ENCODE data around the gene ACADVL. TPM values are rescaled to one million over a fixed set of nuclear protein-coding genes. Genes with fewer than 3 reads are reported as not detected.

The ACADVL gene
- total and polyA plus RNA-seq, 10 donors = 320 to 963 (median 586) TPM

DNA sequence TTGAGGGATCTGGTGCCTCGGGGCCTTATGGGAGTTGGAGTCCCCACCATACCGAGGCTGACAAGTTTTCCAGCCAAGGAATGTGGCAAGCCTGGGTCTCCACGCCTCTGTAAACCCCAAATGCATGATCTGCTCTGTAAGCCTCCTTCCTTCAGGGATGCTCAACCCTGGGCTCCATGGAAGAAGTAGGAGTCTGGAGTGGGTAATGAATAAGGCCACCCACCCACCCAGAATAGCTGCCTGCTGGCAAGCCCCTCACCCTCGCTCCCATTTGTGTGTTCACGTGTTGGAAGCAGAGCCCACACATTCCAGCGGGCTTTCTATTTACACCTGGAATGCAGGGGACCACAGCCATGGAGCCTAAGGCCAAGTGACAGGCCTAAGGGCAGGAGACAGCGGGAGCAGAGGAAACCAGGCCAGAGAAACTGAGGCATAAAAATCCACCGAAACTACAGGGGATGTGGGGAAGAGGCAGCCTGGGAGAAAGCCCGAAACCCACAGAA lies 4.6 kb upstream of the ACADVL start:
- intact Hi-C loops (cut with DNase I; ENCODE audit: low total_unique reads) = no loop called here
- Histone ChIP-seq H3K27ac (peak overlapping the region in 7 of 8 donors; percentile 32 to 99 (median 79)), H3K4me3 (peak overlapping the region in 6 of 8 donors; percentile 60 to 87 (median 62)), H3K36me3 (no peaks in the 10 kb centered on the region), H3K4me1 (peaks cover 34 to 73% (median 61%) of the 10 kb centered on the region in 6 donors), H3K27me3 (replicated peaks in 1 of 7) (no peaks in the 10 kb centered on the region), H3K9me3 (no peaks in the 10 kb centered on the region)
- no peak for DNase-seq
- TF ChIP-seq, protein P1, sequence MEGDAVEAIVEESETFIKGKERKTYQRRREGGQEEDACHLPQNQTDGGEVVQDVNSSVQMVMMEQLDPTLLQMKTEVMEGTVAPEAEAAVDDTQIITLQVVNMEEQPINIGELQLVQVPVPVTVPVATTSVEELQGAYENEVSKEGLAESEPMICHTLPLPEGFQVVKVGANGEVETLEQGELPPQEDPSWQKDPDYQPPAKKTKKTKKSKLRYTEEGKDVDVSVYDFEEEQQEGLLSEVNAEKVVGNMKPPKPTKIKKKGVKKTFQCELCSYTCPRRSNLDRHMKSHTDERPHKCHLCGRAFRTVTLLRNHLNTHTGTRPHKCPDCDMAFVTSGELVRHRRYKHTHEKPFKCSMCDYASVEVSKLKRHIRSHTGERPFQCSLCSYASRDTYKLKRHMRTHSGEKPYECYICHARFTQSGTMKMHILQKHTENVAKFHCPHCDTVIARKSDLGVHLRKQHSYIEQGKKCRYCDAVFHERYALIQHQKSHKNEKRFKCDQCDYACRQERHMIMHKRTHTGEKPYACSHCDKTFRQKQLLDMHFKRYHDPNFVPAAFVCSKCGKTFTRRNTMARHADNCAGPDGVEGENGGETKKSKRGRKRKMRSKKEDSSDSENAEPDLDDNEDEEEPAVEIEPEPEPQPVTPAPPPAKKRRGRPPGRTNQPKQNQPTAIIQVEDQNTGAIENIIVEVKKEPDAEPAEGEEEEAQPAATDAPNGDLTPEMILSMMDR (IDR thresholded peaks at IDR 0.05 in 8 of 11, conservative IDR thresholded peaks at IDR 0.05 in 3 of 11) = peak in 2 of 11 experiments; percentile 2 to 4
- no peak for TF ChIP-seq POLR2A (IDR thresholded peaks at IDR 0.05)
- WGBS, 5 donors = 27 to 38% (median 30%) methylated on average over 8 to 9 of the region's 9 CpGs

DNA sequence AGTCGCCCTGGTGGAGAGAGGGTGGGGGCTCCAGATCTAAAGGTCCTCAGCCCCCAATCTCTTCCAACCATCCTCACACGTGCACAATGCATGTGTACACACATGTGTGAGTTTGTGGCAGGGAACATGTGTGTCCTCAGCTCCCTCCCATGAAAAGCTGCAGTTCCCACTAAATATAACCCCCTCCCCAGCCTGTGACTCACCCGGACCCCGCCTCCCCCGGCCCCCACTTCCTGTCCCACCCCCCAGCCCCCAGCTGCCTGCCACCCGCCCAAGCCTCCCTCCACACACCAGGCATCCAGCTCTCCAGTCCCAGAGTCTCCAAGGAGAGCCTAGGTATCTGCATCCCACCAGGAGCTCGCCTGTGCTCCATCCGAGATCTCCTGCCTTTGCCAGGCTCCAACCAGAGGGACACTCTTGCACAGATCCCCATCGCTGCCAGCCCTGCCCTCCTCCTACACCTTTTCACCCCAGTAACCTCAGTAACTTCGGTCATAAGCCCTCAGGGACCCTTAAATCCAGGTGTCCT lies 4.0 kb upstream of the ACADVL start:
- H3K36me3 ChIP-seq = no peaks in the 10 kb centered on the region
- intact Hi-C loops (cut with DNase I; ENCODE audit: low total_unique reads) = no loop called here
- H3K4me3 ChIP-seq = peak overlapping the region in 5 of 8 donors; percentile 32 to 87 (median 41)
- 15 to 29% (median 21%) methylated on average over 6 to 10 of the region's 10 CpGs for WGBS, 5 donors
- peak overlapping the region in 7 of 8 donors; percentile 15 to 99 (median 79) for H3K27ac ChIP-seq
- TF ChIP-seq, protein P1 (IDR thresholded peaks at IDR 0.05 in 8 of 11, conservative IDR thresholded peaks at IDR 0.05 in 3 of 11) = no peak
- no peak for TF ChIP-seq POLR2A (IDR thresholded peaks at IDR 0.05)
- TF ChIP-seq POLR2AphosphoS5 (IDR thresholded peaks at IDR 0.05) = no peak
- peaks cover 40 to 77% (median 66%) of the 10 kb centered on the region in 6 donors for H3K4me1 ChIP-seq
- no peak for DNase-seq
- no peaks in the 10 kb centered on the region for H3K27me3 ChIP-seq (replicated peaks in 1 of 7)
- no peaks in the 10 kb centered on the region for H3K9me3 ChIP-seq

- WGBS, 5 donors = 22 to 28% (median 24%) methylated on average over 7 of the region's 7 CpGs
- H3K27me3 ChIP-seq (replicated peaks in 1 of 7) = no peaks in the 10 kb centered on the region
- DNase-seq = no peak
- peak overlapping the region in 7 of 8 donors; percentile 20 to 87 (median 40) for H3K4me3 ChIP-seq
- intact Hi-C loops (cut with DNase I; ENCODE audit: low total_unique reads) = no loop called here
- peaks cover 45 to 85% (median 74%) of the 10 kb centered on the region in 6 donors for H3K4me1 ChIP-seq
- H3K9me3 ChIP-seq = no peaks in the 10 kb centered on the region
- TF ChIP-seq POLR2A (IDR thresholded peaks at IDR 0.05) (no peak), POLR2AphosphoS5 (IDR thresholded peaks at IDR 0.05) (no peak)
- TF ChIP-seq, protein P1 (IDR thresholded peaks at IDR 0.05 in 8 of 11, conservative IDR thresholded peaks at IDR 0.05 in 3 of 11) = no peak
- peak overlapping the region in 7 of 8 donors; percentile 61 to 99 (median 73) for H3K27ac ChIP-seq
- H3K36me3 ChIP-seq = peaks cover 0 to 7% (median 0%) of the 10 kb centered on the region in 6 donors
These were observed 3.3 kb upstream of the ACADVL start for GRCh38 chr17:7216242-7217112.
